ENCODE measurements around the gene HNRNPR. TPM values are rescaled to one million over a fixed set of nuclear protein-coding genes. Genes with fewer than 3 reads are reported as not detected.
A peak's percentile ranks its signal among the peaks of the same experiment; 100 is the strongest.

HNRNPR gene
- total RNA-seq, 1 donor from 2014 or later = 21.5 TPM

GRCh38 chr1:23341931-23342692, 2.0 kb downstream of the HNRNPR start:
- intact Hi-C loops (cut with DNase I) = loop anchor here (5.0 kb wide), 2 partner anchors 80 to 350 kb away; partner anchors contain the start of genes RPL11 and TCEA3
- Histone ChIP-seq H3K4me3 (peak overlapping the region; percentile 94 to 95), H3K4me1 (peaks cover 10 to 28% of the 10 kb centered on the region in 2 donors), H3K9me3 (no peaks in the 10 kb centered on the region), H3K27me3 (no peaks in the 10 kb centered on the region), H3K36me3 (peaks cover 5 to 9% of the 10 kb centered on the region in 2 donors), H3K27ac (peak overlapping the region in 1 of 2 donors; percentile 100)
- TF ChIP-seq CTCF (IDR thresholded peaks at IDR 0.05) = no peak
- no peak for DNase-seq (ENCODE audit: low spot score in 2 of 2)

DNA sequence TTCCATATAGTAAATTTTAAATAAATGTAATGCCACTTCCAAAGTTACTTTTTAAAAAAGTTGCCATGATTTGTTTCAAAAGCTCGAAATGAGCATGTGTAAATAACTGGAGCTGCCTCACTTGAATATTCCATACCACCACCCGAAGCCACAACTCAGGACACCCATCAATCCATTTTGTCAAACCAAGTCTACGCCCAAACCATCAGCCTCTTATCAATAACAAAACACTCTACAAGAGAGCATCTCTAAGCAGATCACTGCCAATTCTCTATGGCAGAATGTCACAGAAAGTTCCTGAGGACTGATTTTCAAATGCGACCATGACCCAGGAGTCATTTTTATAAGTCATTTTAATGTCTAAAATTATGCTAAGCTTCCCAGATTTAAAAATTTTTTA, 4.5 kb downstream of the HNRNPR start:
- H3K4me3 ChIP-seq = no peak overlapping the region
- H3K9me3 ChIP-seq = no peaks in the 10 kb centered on the region
- no peak overlapping the region for H3K27ac ChIP-seq
- no peak for TF ChIP-seq CTCF (IDR thresholded peaks at IDR 0.05)
- peaks cover 10 to 25% of the 10 kb centered on the region in 2 donors for H3K4me1 ChIP-seq
- H3K27me3 ChIP-seq = no peaks in the 10 kb centered on the region
- intact Hi-C loops (cut with DNase I) = loop anchor here (5.0 kb wide), 2 partner anchors 83 to 353 kb away; partner anchors contain the start of genes RPL11 and TCEA3
- DNase-seq (ENCODE audit: low spot score in 2 of 2) = no peak
- peaks cover 18 to 28% of the 10 kb centered on the region in 2 donors for H3K36me3 ChIP-seq

DNA sequence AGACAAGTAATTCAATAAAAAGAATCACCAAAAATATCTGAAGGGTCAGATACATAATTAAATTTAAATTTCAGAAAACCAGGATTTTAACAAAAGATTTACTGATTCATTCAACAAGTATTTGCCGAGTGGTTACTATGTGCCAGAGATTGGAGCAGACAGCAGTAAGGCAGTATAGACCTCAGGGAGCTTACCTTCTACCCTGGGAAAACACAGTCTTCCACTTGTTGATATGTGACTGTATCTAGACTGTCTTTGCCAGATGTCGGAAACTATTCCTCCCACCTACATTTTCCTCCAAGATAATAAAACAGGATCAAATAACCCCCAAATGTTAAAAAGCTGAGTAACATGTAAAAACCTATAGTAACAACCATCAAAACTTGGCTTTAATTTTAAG, 6.2 kb downstream of the HNRNPR start:
- intact Hi-C loops (cut with DNase I) = no loop called here
- H3K4me3 ChIP-seq = no peak overlapping the region
- peaks cover 31 to 45% of the 10 kb centered on the region in 2 donors for H3K36me3 ChIP-seq
- H3K9me3 ChIP-seq = no peaks in the 10 kb centered on the region
- TF ChIP-seq CTCF (IDR thresholded peaks at IDR 0.05) = no peak
- no peak overlapping the region for H3K27ac ChIP-seq
- peaks cover 9 to 24% of the 10 kb centered on the region in 2 donors for H3K4me1 ChIP-seq
- H3K27me3 ChIP-seq = no peaks in the 10 kb centered on the region
- no peak for DNase-seq (ENCODE audit: low spot score in 2 of 2)

DNA sequence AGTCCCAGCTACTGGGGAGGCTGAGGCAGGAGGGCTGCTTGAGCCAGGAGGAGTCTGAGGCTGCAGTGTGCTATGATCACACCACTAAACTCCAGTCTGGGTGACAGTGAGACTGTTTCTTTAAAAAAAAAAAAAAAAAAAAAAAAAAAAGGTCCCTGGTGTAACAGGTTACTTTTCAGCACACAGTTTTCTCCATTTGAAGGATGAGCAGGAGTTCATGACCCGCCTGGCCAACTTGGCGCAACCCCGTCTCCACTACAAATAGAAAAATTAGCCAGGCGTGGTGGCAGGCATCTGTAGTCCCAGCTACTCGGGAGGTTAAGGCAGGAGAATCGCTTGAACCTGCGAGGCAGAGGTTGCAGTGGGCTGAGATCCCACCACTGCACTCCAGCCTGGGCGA, 12.4 kb downstream of the HNRNPR start:
- TF ChIP-seq CTCF (IDR thresholded peaks at IDR 0.05) = no peak
- DNase-seq (ENCODE audit: low spot score in 2 of 2) = no peak
- H3K4me1 ChIP-seq = no peaks in the 10 kb centered on the region
- H3K36me3 ChIP-seq = peaks cover 63 to 84% of the 10 kb centered on the region in 2 donors
- no peaks in the 10 kb centered on the region for H3K9me3 ChIP-seq
- H3K27me3 ChIP-seq = no peaks in the 10 kb centered on the region
- H3K4me3 ChIP-seq = no peak overlapping the region
- intact Hi-C loops (cut with DNase I) = no loop called here
- H3K27ac ChIP-seq = no peak overlapping the region

- H3K27ac ChIP-seq = no peak overlapping the region
- H3K27me3 ChIP-seq = no peaks in the 10 kb centered on the region
- H3K4me1 ChIP-seq = no peaks in the 10 kb centered on the region
- no peak for TF ChIP-seq CTCF (IDR thresholded peaks at IDR 0.05)
- DNase-seq (ENCODE audit: low spot score in 2 of 2) = no peak
- H3K4me3 ChIP-seq = no peak overlapping the region
- H3K36me3 ChIP-seq = peaks cover 57 to 88% of the 10 kb centered on the region in 2 donors
- intact Hi-C loops (cut with DNase I) = no loop called here
- no peaks in the 10 kb centered on the region for H3K9me3 ChIP-seq
Measured at GRCh38 chr1:23330846-23331245, 13.2 kb downstream of the HNRNPR start.

Measured in ascending aorta (tissue), 2 donors.